ENCODE results near the gene ANO3. TPM values are rescaled to one million over a fixed set of nuclear protein-coding genes. Genes with fewer than 3 reads are reported as not detected.

ANO3 gene
- total and polyA plus RNA-seq, 2 of the 8 experiments (the other 6 are each of a cell fraction or from before 2014, with no cell fraction given) = not detected

DNA sequence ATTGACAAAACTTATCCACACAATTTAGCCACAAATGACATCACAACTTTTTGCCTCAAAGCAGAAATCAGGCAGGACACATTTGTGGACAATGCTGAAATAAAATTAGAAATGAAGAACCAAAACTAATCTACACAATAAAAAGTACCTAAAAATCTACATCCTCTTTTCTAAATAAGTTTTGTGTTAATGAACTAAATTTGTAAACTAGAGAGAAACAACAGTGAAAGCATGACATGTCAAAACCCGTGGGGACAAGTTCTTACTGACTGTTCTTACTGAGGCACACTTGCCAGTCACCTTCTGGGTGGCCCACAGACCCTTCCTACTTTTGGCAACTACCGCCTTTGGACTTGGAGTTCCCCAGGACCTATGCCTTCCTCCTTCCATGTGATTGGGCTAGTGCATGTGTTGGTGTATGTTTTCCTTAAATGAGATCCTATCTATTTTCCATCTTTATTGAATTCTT, 300.8 kb downstream of the ANO3 start (continued):
- TF ChIP-seq, protein P1, sequence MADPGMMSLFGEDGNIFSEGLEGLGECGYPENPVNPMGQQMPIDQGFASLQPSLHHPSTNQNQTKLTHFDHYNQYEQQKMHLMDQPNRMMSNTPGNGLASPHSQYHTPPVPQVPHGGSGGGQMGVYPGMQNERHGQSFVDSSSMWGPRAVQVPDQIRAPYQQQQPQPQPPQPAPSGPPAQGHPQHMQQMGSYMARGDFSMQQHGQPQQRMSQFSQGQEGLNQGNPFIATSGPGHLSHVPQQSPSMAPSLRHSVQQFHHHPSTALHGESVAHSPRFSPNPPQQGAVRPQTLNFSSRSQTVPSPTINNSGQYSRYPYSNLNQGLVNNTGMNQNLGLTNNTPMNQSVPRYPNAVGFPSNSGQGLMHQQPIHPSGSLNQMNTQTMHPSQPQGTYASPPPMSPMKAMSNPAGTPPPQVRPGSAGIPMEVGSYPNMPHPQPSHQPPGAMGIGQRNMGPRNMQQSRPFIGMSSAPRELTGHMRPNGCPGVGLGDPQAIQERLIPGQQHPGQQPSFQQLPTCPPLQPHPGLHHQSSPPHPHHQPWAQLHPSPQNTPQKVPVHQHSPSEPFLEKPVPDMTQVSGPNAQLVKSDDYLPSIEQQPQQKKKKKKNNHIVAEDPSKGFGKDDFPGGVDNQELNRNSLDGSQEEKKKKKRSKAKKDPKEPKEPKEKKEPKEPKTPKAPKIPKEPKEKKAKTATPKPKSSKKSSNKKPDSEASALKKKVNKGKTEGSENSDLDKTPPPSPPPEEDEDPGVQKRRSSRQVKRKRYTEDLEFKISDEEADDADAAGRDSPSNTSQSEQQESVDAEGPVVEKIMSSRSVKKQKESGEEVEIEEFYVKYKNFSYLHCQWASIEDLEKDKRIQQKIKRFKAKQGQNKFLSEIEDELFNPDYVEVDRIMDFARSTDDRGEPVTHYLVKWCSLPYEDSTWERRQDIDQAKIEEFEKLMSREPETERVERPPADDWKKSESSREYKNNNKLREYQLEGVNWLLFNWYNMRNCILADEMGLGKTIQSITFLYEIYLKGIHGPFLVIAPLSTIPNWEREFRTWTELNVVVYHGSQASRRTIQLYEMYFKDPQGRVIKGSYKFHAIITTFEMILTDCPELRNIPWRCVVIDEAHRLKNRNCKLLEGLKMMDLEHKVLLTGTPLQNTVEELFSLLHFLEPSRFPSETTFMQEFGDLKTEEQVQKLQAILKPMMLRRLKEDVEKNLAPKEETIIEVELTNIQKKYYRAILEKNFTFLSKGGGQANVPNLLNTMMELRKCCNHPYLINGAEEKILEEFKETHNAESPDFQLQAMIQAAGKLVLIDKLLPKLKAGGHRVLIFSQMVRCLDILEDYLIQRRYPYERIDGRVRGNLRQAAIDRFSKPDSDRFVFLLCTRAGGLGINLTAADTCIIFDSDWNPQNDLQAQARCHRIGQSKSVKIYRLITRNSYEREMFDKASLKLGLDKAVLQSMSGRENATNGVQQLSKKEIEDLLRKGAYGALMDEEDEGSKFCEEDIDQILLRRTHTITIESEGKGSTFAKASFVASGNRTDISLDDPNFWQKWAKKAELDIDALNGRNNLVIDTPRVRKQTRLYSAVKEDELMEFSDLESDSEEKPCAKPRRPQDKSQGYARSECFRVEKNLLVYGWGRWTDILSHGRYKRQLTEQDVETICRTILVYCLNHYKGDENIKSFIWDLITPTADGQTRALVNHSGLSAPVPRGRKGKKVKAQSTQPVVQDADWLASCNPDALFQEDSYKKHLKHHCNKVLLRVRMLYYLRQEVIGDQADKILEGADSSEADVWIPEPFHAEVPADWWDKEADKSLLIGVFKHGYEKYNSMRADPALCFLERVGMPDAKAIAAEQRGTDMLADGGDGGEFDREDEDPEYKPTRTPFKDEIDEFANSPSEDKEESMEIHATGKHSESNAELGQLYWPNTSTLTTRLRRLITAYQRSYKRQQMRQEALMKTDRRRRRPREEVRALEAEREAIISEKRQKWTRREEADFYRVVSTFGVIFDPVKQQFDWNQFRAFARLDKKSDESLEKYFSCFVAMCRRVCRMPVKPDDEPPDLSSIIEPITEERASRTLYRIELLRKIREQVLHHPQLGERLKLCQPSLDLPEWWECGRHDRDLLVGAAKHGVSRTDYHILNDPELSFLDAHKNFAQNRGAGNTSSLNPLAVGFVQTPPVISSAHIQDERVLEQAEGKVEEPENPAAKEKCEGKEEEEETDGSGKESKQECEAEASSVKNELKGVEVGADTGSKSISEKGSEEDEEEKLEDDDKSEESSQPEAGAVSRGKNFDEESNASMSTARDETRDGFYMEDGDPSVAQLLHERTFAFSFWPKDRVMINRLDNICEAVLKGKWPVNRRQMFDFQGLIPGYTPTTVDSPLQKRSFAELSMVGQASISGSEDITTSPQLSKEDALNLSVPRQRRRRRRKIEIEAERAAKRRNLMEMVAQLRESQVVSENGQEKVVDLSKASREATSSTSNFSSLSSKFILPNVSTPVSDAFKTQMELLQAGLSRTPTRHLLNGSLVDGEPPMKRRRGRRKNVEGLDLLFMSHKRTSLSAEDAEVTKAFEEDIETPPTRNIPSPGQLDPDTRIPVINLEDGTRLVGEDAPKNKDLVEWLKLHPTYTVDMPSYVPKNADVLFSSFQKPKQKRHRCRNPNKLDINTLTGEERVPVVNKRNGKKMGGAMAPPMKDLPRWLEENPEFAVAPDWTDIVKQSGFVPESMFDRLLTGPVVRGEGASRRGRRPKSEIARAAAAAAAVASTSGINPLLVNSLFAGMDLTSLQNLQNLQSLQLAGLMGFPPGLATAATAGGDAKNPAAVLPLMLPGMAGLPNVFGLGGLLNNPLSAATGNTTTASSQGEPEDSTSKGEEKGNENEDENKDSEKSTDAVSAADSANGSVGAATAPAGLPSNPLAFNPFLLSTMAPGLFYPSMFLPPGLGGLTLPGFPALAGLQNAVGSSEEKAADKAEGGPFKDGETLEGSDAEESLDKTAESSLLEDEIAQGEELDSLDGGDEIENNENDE (IDR thresholded peaks at IDR 0.05; ENCODE audit: insufficient replicate concordance, low read length) = no peak
- TF ChIP-seq CTCF (IDR thresholded peaks at IDR 0.05; ENCODE audit: control extremely low read depth in 1 of 3, insufficient read depth in 1 of 3, low read depth in 1 of 3, low read length in 3 of 3) (no peak), BACH1 (IDR thresholded peaks at IDR 0.05; ENCODE audit: low read length) (no peak), SP1 (IDR thresholded peaks at IDR 0.05; ENCODE audit: low read depth, low read length) (no peak), NANOG (IDR thresholded peaks at IDR 0.05; ENCODE audit: insufficient read depth, low read depth, low read length, poor library complexity, severe bottlenecking) (no peak), SIRT6 (IDR thresholded peaks at IDR 0.05; ENCODE audit: low read length) (no peak), RXRA (IDR thresholded peaks at IDR 0.05; ENCODE audit: insufficient read depth, low read depth, low read length) (no peak), POLR2A (IDR thresholded peaks at IDR 0.05; ENCODE audit: control extremely low read depth in 1 of 2, low read depth in 2 of 2, low read length in 2 of 2) (no peak)
